ENCODE results near the gene UNKL.

- TF ChIP-seq CTCF (conservative IDR thresholded peaks at IDR 0.05 in 1 of 2, IDR thresholded peaks at IDR 0.05 in 1 of 2; ENCODE audit: extremely low read depth in 1 of 2, insufficient read depth in 1 of 2, low read depth in 1 of 2, low read length in 2 of 2), result no peak
- no peak for TF ChIP-seq EZH2 (IDR thresholded peaks at IDR 0.05; ENCODE audit: borderline replicate concordance, low read length)
These were observed 12.7 kb downstream of the UNKL start for GRCh38 chr16:1401758-1402154.
